GM18502 (cell line): ENCODE results near the gene JAG2.
A peak's percentile ranks its signal among the peaks of the same experiment; 100 is the strongest.

ENCODE experiments used
- ATAC-seq: cut with Tn5 transposase; IDR thresholded peaks from one replicate; pipeline ENCODE4 v1.9.1; 2021; ENCODE audit warnings: mild to moderate bottlenecking; ENCODE audit not compliant: unreplicated experiment, poor library complexity

JAG2 gene

GRCh38 chr14:105167303-105168092 is 1.1 kb downstream of the JAG2 start:
- no peak for ATAC-seq

- ATAC-seq = no peak
Observed at GRCh38 chr14:105166571-105167302, 1.8 kb downstream of the JAG2 start.

GRCh38 chr14:105165761-105166485 is 2.7 kb downstream of the JAG2 start:
- no peak for ATAC-seq

- no peak for ATAC-seq
Observed at GRCh38 chr14:105165134-105165704, 3.4 kb downstream of the JAG2 start.

- no peak for ATAC-seq
Observed at GRCh38 chr14:105163040-105163742, 5.4 kb downstream of the JAG2 start.

- ATAC-seq = no peak
Observed at GRCh38 chr14:105162669-105162979, 6.0 kb downstream of the JAG2 start.

GRCh38 chr14:105161964-105162668 is 6.5 kb downstream of the JAG2 start:
- peak; percentile 78 for ATAC-seq

GRCh38 chr14:105161309-105161708 is 7.3 kb downstream of the JAG2 start:
- no peak for ATAC-seq

- ATAC-seq = no peak
Observed at GRCh38 chr14:105160776-105161175, 7.8 kb downstream of the JAG2 start.

GRCh38 chr14:105159344-105159743 is 9.2 kb downstream of the JAG2 start:
- ATAC-seq = no peak

- no peak for ATAC-seq
Observed at GRCh38 chr14:105158794-105159193, 9.8 kb downstream of the JAG2 start.

- ATAC-seq = no peak
Observed at GRCh38 chr14:105157872-105158271, 10.7 kb downstream of the JAG2 start.

- ATAC-seq = no peak
Observed at GRCh38 chr14:105156414-105157375, 11.9 kb downstream of the JAG2 start.

GRCh38 chr14:105155681-105156413 is 12.7 kb downstream of the JAG2 start:
- no peak for ATAC-seq

- no peak for ATAC-seq
Observed at GRCh38 chr14:105155071-105155651, 13.4 kb downstream of the JAG2 start.

GRCh38 chr14:105154476-105154871 is 14.1 kb downstream of the JAG2 start:
- ATAC-seq = no peak

- no peak for ATAC-seq
Observed at GRCh38 chr14:105153739-105154475, 14.7 kb downstream of the JAG2 start.
